OCI-LY7 (cell line): ENCODE measurements around the gene RIMS1. TPM values are rescaled to one million over a fixed set of nuclear protein-coding genes. Genes with fewer than 3 reads are reported as not detected.

Experiments used
- BruUV-seq: library from RNA; stranded (reverse); fragments of 400-500 nt; replicated peaks from 2 replicates; lab custom pipeline; 2021; lab: Mats Ljungman, UMichigan
- CTCF ChIA-PET: fragments of 300-600 bp; sonication (Branson Sonifier 250); formaldehyde crosslinking; loops from one replicate; lab custom pipeline; 2022; ENCODE audit warnings: antibody characterized with exemption; ENCODE audit not compliant: unreplicated experiment; lab: Charles Lee
- POLR2A ChIA-PET: fragments of 300-600 bp; sonication (Branson Sonifier 250); formaldehyde crosslinking; loops from one replicate; lab custom pipeline; 2022; ENCODE audit warnings: antibody characterized with exemption; lab: Charles Lee
- DNase-seq: peaks from one replicate; pipeline ENCODE4 v3.0.0-alpha.2; 2015; ENCODE audit warnings: low spot score
- H2AFZ ChIP-seq: fragments of 200-600 bp; sonication (generic), shearing (Covaris generic); 2 replicates; pipeline ENCODE4 v1.6.1; 2014; ENCODE audit warnings: mild to moderate bottlenecking, antibody characterized with exemption, low read length, moderate library complexity
- H3K27ac ChIP-seq: fragments of 200-600 bp; sonication (generic); 2 replicates; pipeline ENCODE4 v1.5.1; 2014; ENCODE audit warnings: mixed run types, low read depth, mild to moderate bottlenecking, moderate library complexity, low read length, inconsistent platforms; ENCODE audit not compliant: poor library complexity, severe bottlenecking
- H3K36me3 ChIP-seq: fragments of 200-600 bp; sonication (generic); 2 replicates; pipeline ENCODE4 v1.6.1; 2014; ENCODE audit warnings: mild to moderate bottlenecking, antibody characterized with exemption, low read length, moderate library complexity, mixed read lengths; ENCODE audit not compliant: insufficient read depth
- H3K4me1 ChIP-seq: fragments of 200-600 bp; sonication (generic); 2 replicates; pipeline ENCODE4 v1.5.1; 2014; ENCODE audit warnings: mild to moderate bottlenecking, low read length; ENCODE audit not compliant: insufficient read depth, poor library complexity, severe bottlenecking
- H3K4me2 ChIP-seq: fragments of 200-600 bp; sonication (generic); 2 replicates; pipeline ENCODE4 v1.6.1; 2014; ENCODE audit warnings: mild to moderate bottlenecking, low read length
- H3K4me3 ChIP-seq: fragments of 200-600 bp; sonication (generic); 2 replicates; pipeline ENCODE4 v1.5.1; 2014; ENCODE audit warnings: mild to moderate bottlenecking, low read depth, low read length; ENCODE audit not compliant: poor library complexity, severe bottlenecking
- H3K79me2 ChIP-seq: fragments of 200-600 bp; sonication (generic); 2 replicates; pipeline ENCODE4 v1.6.1; 2016; ENCODE audit warnings: low read depth, mild to moderate bottlenecking, low read length, moderate library complexity, mixed read lengths; ENCODE audit not compliant: insufficient read depth
- H3K9me2 ChIP-seq: fragments of 200-600 bp; sonication (generic); 2 replicates; pipeline ENCODE4 v1.6.1; 2016; ENCODE audit warnings: mild to moderate bottlenecking, low read length, mixed read lengths; ENCODE audit not compliant: insufficient read depth
- H3K9me3 ChIP-seq: fragments of 200-600 bp; sonication (generic); 2 replicates; pipeline ENCODE4 v1.6.1; 2014; ENCODE audit warnings: mild to moderate bottlenecking, mixed run types, low read length, mixed read lengths
- H4K20me1 ChIP-seq: fragments of 200-600 bp; sonication (generic); 2 replicates; pipeline ENCODE4 v1.6.1; 2014; ENCODE audit warnings: mild to moderate bottlenecking, antibody characterized with exemption, low read length, moderate library complexity, mixed read lengths; ENCODE audit not compliant: insufficient read depth
- CTCF ChIP-seq: fragments of 200-600 bp; sonication (generic); conservative IDR thresholded peaks from 2 replicates; pipeline ENCODE4 v1.5.1; 2014; ENCODE audit warnings: mild to moderate bottlenecking, antibody characterized with exemption, low read length, moderate library complexity, mixed read lengths
- EZH2phosphoT487 ChIP-seq: fragments of 200-600 bp; sonication (generic); IDR thresholded peaks from 2 replicates; pipeline ENCODE4 v1.6.1; 2018; ENCODE audit warnings: low read depth, borderline replicate concordance, mild to moderate bottlenecking, mixed run types, antibody characterized with exemption, low read length, moderate library complexity, mixed read lengths
- intact Hi-C: fragments of 100-400 bp; cut with micrococcal nuclease; formaldehyde crosslinking; loops from one replicate; pipeline ENCODE4 v1.10.0; 2022; ENCODE audit not compliant: unreplicated experiment
- total RNA-seq, 2 experiments: library from RNA; depleted of rRNA in 1 of 2; stranded (reverse); fragments of >200 nt in 1 of 2; shearing (Covaris generic) in 1 of 2; gene quantifications; 2 replicates each; pipeline ENCODE4 v1.2.3, GENCODE V29; 2014 to 2022

Gene RIMS1
- total RNA-seq, 2 experiments from 2014 or later = not detected

- Histone ChIP-seq H4K20me1 (no peaks in the 10 kb centered on the region), H3K36me3 (no peaks in the 10 kb centered on the region), H2AFZ (no peak overlapping the region), H3K27ac (no peak overlapping the region), H3K4me1 (no peaks in the 10 kb centered on the region), H3K4me2 (no peak overlapping the region), H3K9me3 (no peaks in the 10 kb centered on the region), H3K9me2 (no peaks in the 10 kb centered on the region), H3K4me3 (no peak overlapping the region), H3K79me2 (no peaks in the 10 kb centered on the region)
- intact Hi-C loops = no loop called here
- TF ChIP-seq EZH2phosphoT487 (no peak), CTCF (no peak)
- DNase-seq = no peak
- CTCF ChIA-PET = no interaction called here
- POLR2A ChIA-PET = interaction anchor here (0.9 kb wide), 1 partner anchor 8 kb away, joined by 4 read pairs; no protein-coding TSS in a partner anchor
- BruUV-seq = no TSS peak
Observed at GRCh38 chr6:72212686-72213085, 326.3 kb downstream of the RIMS1 start.

- Histone ChIP-seq H3K27ac (no peak overlapping the region), H3K9me3 (no peaks in the 10 kb centered on the region), H3K4me1 (no peaks in the 10 kb centered on the region), H3K4me2 (no peak overlapping the region), H3K36me3 (no peaks in the 10 kb centered on the region), H3K79me2 (no peaks in the 10 kb centered on the region), H3K9me2 (no peaks in the 10 kb centered on the region), H4K20me1 (no peaks in the 10 kb centered on the region), H2AFZ (no peak overlapping the region), H3K4me3 (no peak overlapping the region)
- CTCF ChIA-PET = no interaction called here
- intact Hi-C loops = no loop called here
- no TSS peak for BruUV-seq
- DNase-seq = no peak
- no peak for TF ChIP-seq CTCF
- TF ChIP-seq EZH2phosphoT487 = no peak
- POLR2A ChIA-PET = interaction anchor here (0.6 kb wide), 1 partner anchor 117 kb away, joined by 3 read pairs; no protein-coding TSS in a partner anchor
Observed at GRCh38 chr6:72213654-72214053, 327.3 kb downstream of the RIMS1 start.

GRCh38 chr6:72216222-72217068 is 330.1 kb downstream of the RIMS1 start:
- H2AFZ ChIP-seq = no peak overlapping the region
- ChIA-PET CTCF (no interaction called here), POLR2A (no interaction called here)
- no peak for DNase-seq
- H3K9me2 ChIP-seq = no peaks in the 10 kb centered on the region
- H3K9me3 ChIP-seq = no peaks in the 10 kb centered on the region
- H3K27ac ChIP-seq = no peak overlapping the region
- no peaks in the 10 kb centered on the region for H3K36me3 ChIP-seq
- BruUV-seq = no TSS peak
- no peak overlapping the region for H3K4me3 ChIP-seq
- no peaks in the 10 kb centered on the region for H4K20me1 ChIP-seq
- no peaks in the 10 kb centered on the region for H3K79me2 ChIP-seq
- H3K4me2 ChIP-seq = no peak overlapping the region
- intact Hi-C loops = no loop called here
- no peak for TF ChIP-seq EZH2phosphoT487
- H3K4me1 ChIP-seq = no peaks in the 10 kb centered on the region
